K562 (cell line): ENCODE data around the gene PACSIN1. TPM values are rescaled to one million over a fixed set of nuclear protein-coding genes. Genes with fewer than 3 reads are reported as not detected.

Experiments used
- ATAC-seq: fragments of 200-7000 bp; cut with Tn5 transposase; 3 replicates; pipeline ENCODE4 v1.9.1; 2020; ENCODE audit warnings: moderate library complexity
- BruUV-seq: library from RNA; stranded (reverse); fragments of 400-500 nt; replicated peaks from 2 replicates; lab custom pipeline; 2021; lab: Mats Ljungman, UMichigan
- CTCF ChIA-PET: fragments of 300-600 bp; formaldehyde crosslinking; extraction: SDS; loops from one replicate; lab custom pipeline; 2021; ENCODE audit warnings: low intra/inter-chr PET ratio; lab: Yijun Ruan, JAX
- POLR2A ChIA-PET: fragments of 300-600, 350-650 bp; sonication (Branson Sonifier 250); formaldehyde crosslinking; extraction: SDS; loops from one replicate; lab custom pipeline; 2021; ENCODE audit warnings: antibody characterized with exemption, inconsistent platforms; lab: Yijun Ruan, JAX
- DNase-seq, 4 experiments: peaks; one replicate each; pipeline versions ENCODE4 v3.0.0 to v3.0.0-alpha.2; 2011 to 2018; ENCODE audit warnings: low spot score in 3 of 4, mixed read lengths in 3 of 4; ENCODE audit errors: extremely low read depth in 1 of 4
- FAIRE-seq: peaks from 2 replicates; lab custom pipeline; 2011; peaks lifted over from hg19 to GRCh38; lab: Jason Lieb, UNC
- H2AFZ ChIP-seq: 2 replicates; pipeline ENCODE4 v1.6.0; 2011; ENCODE audit warnings: low read depth, low read length, control low read depth, inconsistent platforms
- H3K27ac ChIP-seq: fragments of 200-600 bp; 3 replicates; pipeline ENCODE4 v1.8.0; 2011; ENCODE audit warnings: low read depth, mild to moderate bottlenecking, control low read depth, inconsistent platforms, low read length, moderate library complexity, mixed read lengths; ENCODE audit errors: extremely low read depth
- H3K27me3 ChIP-seq, 2 experiments: fragments of 300-600 bp in 1 of 2; 2 replicates in 1 of 2; 3 replicates in 1 of 2; pipeline versions ENCODE4 v1.6.0 to v1.8.0; 2011; ENCODE audit warnings: inconsistent platforms in 2 of 2, low read length in 2 of 2, mild to moderate bottlenecking in 1 of 2, mixed read lengths in 1 of 2, moderate library complexity in 1 of 2; ENCODE audit not compliant: control insufficient read depth in 2 of 2, insufficient read depth in 2 of 2
- H3K36me3 ChIP-seq: fragments of 300-600 bp; 3 replicates; pipeline ENCODE4 v1.8.0; 2011; ENCODE audit warnings: mild to moderate bottlenecking, low read length, inconsistent platforms; ENCODE audit not compliant: control insufficient read depth, insufficient read depth
- H3K4me1 ChIP-seq, 2 experiments: fragments of 200-600 bp in 1 of 2; replicated peaks in 1 of 2; 2 replicates in 1 of 2; 3 replicates in 1 of 2; pipeline versions ENCODE4 v1.5.1 to v1.8.0; 2011; ENCODE audit warnings: inconsistent platforms in 2 of 2, low read length in 2 of 2, mild to moderate bottlenecking in 1 of 2, mixed read lengths in 1 of 2, moderate library complexity in 1 of 2; ENCODE audit not compliant: control insufficient read depth in 2 of 2, insufficient read depth in 2 of 2
- H3K4me2 ChIP-seq: 2 replicates; pipeline ENCODE4 v1.6.1; 2011; ENCODE audit warnings: low read length, control low read depth, inconsistent platforms, mixed read lengths; ENCODE audit not compliant: insufficient read depth
- H3K4me3 ChIP-seq: fragments of 200-600 bp; sonication (generic), shearing (Covaris generic); 2 replicates; pipeline ENCODE4 v1.5.1; 2016; ENCODE audit warnings: control low read depth, inconsistent platforms
- H3K79me2 ChIP-seq: fragments of 200-600 bp; 3 replicates; pipeline ENCODE4 v1.8.0; 2011; ENCODE audit warnings: low read length, inconsistent platforms; ENCODE audit not compliant: control insufficient read depth, insufficient read depth
- H3K9ac ChIP-seq, 2 experiments: 2 replicates each; pipeline versions ENCODE4 v1.6.0 to v1.6.1; 2011; ENCODE audit warnings: low read depth in 2 of 2, low read length in 2 of 2, control low read depth in 1 of 2, inconsistent platforms in 1 of 2, mild to moderate bottlenecking in 1 of 2, mixed read lengths in 1 of 2; ENCODE audit not compliant: insufficient read depth in 1 of 2
- H3K9me1 ChIP-seq: one replicate; pipeline ENCODE4 v1.6.0; 2011; ENCODE audit warnings: inconsistent platforms, mild to moderate bottlenecking, low read length, moderate library complexity; ENCODE audit not compliant: control insufficient read depth, insufficient read depth
- H3K9me3 ChIP-seq: replicated peaks from 2 replicates; pipeline ENCODE4 v1.5.1; 2011; ENCODE audit warnings: low read depth, low read length, inconsistent platforms; ENCODE audit not compliant: control insufficient read depth, insufficient read depth
- H4K20me1 ChIP-seq: replicated peaks from 2 replicates; pipeline ENCODE4 v1.6.1; 2011; ENCODE audit warnings: low read length, inconsistent platforms, mixed read lengths; ENCODE audit not compliant: control insufficient read depth, insufficient read depth
- ATF6 ChIP-seq: sonication (generic); formaldehyde crosslinking; IDR thresholded peaks from 2 replicates; pipeline ENCODE4 v1.4.0; 2020; ENCODE audit warnings: mild to moderate bottlenecking, missing genetic modification reagents
- DNMT1 ChIP-seq: fragments of 450-650 bp; IDR thresholded peaks from 2 replicates; pipeline ENCODE4 v1.6.1; 2016; ENCODE audit warnings: antibody characterized with exemption, mild to moderate bottlenecking
- EGR1 ChIP-seq: fragments of 450-650 bp; conservative IDR thresholded peaks from 2 replicates; pipeline ENCODE4 v1.6.1; 2017; ENCODE audit warnings: mild to moderate bottlenecking
- KLF13 ChIP-seq: fragments of 450-650 bp; IDR thresholded peaks from 2 replicates; pipeline ENCODE4 v1.6.1; 2016; ENCODE audit warnings: missing genetic modification characterization, low read depth, mild to moderate bottlenecking, missing compliant biosample characterization, moderate library complexity, borderline replicate concordance
- RNF2 ChIP-seq: sonication (generic); IDR thresholded peaks from 2 replicates; pipeline ENCODE4 v1.6.1; 2016
- ZNF12 ChIP-seq: sonication (generic); formaldehyde crosslinking; IDR thresholded peaks from 2 replicates; pipeline ENCODE4 v1.4.0; 2020; ENCODE audit warnings: mild to moderate bottlenecking, missing genetic modification reagents
- ZNF232 ChIP-seq: sonication (generic); formaldehyde crosslinking; IDR thresholded peaks from 2 replicates; pipeline ENCODE4 v1.8.0; 2022; ENCODE audit warnings: mild to moderate bottlenecking, missing genetic modification reagents
- WGBS: fragments of 100-300 bp; shearing (Covaris generic); methylation state at CpG from one replicate; pipeline ENCODE4 v1.1.6; 2016; ENCODE audit warnings: low coverage, mixed read lengths; ENCODE audit not compliant: insufficient coverage; ENCODE audit errors: missing lambda C conversion rate; 5-methylcytosine and 5-hydroxymethylcytosine counted together
- in situ Hi-C: fragments of 300-500 bp; cut with MboI; formaldehyde crosslinking; loops from 4 replicates; pipeline ENCODE4 v1.15.0; 2018; ENCODE audit warnings: inconsistent platforms, mixed read lengths
- intact Hi-C: fragments of 100-400 bp; cut with micrococcal nuclease; formaldehyde crosslinking; loops from 2 replicates; pipeline ENCODE4 v1.14.2; 2022
- polyA plus RNA-seq, 8 experiments: library from polyadenylated mRNA; depleted of rRNA in 4 of 8; stranded (reverse) in 5 of 8; unstranded in 3 of 8; fragments of >200 nt; fragmentation: Nextera tagmentation in 2 of 8; fragmentation: Illumina TruSeq in 1 of 8; extraction: Ambion mirVana in 2 of 8; extraction: Trizol in 1 of 8; gene quantifications; 2 replicates each; pipeline versions ENCODE4 v1.2.1 to v1.2.3, GENCODE V29; 2011 to 2014; ENCODE audit warnings: inconsistent platforms in 1 of 8, missing spikeins in 1 of 8
- total RNA-seq, 7 experiments: library from RNA; depleted of rRNA in 6 of 7; stranded (reverse); fragments of >200 nt in 6 of 7; fragmentation: Illumina TruSeq in 2 of 7; extraction: Trizol in 2 of 7; gene quantifications; 2 replicates each; pipeline versions ENCODE4 v1.2.1 to v1.2.3, GENCODE V29; 2011 to 2021; ENCODE audit warnings: low replicate concordance in 1 of 7
- TF ChIP-seq, protein P1 (sequence below): fragments of 250-450 bp; sonication (Bioruptor Pico); IDR thresholded peaks from 2 replicates; pipeline ENCODE4 v1.5.0; 2021

PACSIN1 gene
- total and polyA plus RNA-seq, 9 of the 15 experiments (the other 6 are each of a cell fraction or from before 2014, with no cell fraction given): 0.01 to 1.7 (median 0.45) TPM

DNA sequence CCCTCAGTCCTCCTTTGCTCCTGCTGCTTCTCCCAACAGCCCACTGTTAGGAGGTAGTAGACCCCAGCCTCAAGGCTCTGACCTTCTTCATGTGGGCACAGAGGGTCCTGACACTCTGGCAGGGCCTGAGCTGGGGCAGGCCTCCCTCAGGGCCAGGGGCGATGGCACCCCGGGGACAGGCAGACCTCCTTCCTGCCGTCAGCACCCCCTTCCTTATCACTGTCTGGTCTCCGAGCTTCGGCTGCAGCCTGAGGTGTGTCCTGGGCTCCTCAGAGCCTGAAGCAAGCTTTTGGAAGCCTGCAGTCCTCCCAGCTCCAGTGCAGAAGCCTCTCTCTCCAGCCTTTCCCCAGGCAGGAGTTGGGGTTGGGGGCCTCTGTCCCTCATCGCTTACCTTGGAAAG, 68.3 kb downstream of the PACSIN1 start (continued):
- TF ChIP-seq ZNF232 (CRISPR knock-in tag): no peak
- TF ChIP-seq EGR1: no peak

- no peaks in the 10 kb centered on the region for H3K79me2 ChIP-seq
Observed at GRCh38 chr6:34534656-34535055, 68.8 kb downstream of the PACSIN1 start.

More at GRCh38 chr6:34534656-34535055, 68.8 kb downstream of the PACSIN1 start:
- H3K4me1 ChIP-seq: peaks cover 9 to 66% of the 10 kb centered on the region in 2 experiments; a peak in 4 of 5 replicates
- H3K27me3 ChIP-seq: no peaks in the 10 kb centered on the region
- no peak overlapping the region for H3K4me2 ChIP-seq
- no peak for DNase-seq
- H3K9ac ChIP-seq: peak overlapping the region in 1 of 2 experiments; percentile 77; a peak in 2 of 4 replicates
- in situ Hi-C loops (no loop called here), intact Hi-C loops (no loop called here)
- FAIRE-seq: no peak
- H2AFZ ChIP-seq: no peak overlapping the region
- TF ChIP-seq RNF2 (no peak), ATF6 (CRISPR knock-in tag) (no peak), KLF13 (tag) (no peak), ZNF12 (CRISPR knock-in tag) (no peak), DNMT1 (no peak)
- TF ChIP-seq, protein P1, sequence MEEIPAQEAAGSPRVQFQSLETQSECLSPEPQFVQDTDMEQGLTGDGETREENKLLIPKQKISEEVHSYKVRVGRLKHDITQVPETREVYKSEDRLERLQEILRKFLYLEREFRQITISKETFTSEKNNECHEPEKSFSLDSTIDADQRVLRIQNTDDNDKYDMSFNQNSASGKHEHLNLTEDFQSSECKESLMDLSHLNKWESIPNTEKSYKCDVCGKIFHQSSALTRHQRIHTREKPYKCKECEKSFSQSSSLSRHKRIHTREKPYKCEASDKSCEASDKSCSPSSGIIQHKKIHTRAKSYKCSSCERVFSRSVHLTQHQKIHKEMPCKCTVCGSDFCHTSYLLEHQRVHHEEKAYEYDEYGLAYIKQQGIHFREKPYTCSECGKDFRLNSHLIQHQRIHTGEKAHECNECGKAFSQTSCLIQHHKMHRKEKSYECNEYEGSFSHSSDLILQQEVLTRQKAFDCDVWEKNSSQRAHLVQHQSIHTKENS (CRISPR knock-in tag): no peak
- ATAC-seq: no peak
- no peak overlapping the region for H3K4me3 ChIP-seq
- no peaks in the 10 kb centered on the region for H3K36me3 ChIP-seq
- no peaks in the 10 kb centered on the region for H3K9me1 ChIP-seq
- no peak overlapping the region for H3K27ac ChIP-seq
- CTCF ChIA-PET: no interaction called here
- POLR2A ChIA-PET: interaction anchor here (0.9 to 1.4 kb wide), 6 partner anchors 9 to 108 kb away, joined by 3 to 5 read pairs (median 4); no protein-coding TSS in a partner anchor
- no peaks in the 10 kb centered on the region for H4K20me1 ChIP-seq
- WGBS: 52% methylated on average over 15 of the region's 16 CpGs
- H3K9me3 ChIP-seq: no peaks in the 10 kb centered on the region
- BruUV-seq: no TSS peak
